ENCODE results near the gene UBE2D4.
"Not testable (repeated sequence)": the region's sequence is repeated elsewhere in the genome, so short reads cannot be mapped to it uniquely, and the experiment has no call there.

The UBE2D4 gene

DNA sequence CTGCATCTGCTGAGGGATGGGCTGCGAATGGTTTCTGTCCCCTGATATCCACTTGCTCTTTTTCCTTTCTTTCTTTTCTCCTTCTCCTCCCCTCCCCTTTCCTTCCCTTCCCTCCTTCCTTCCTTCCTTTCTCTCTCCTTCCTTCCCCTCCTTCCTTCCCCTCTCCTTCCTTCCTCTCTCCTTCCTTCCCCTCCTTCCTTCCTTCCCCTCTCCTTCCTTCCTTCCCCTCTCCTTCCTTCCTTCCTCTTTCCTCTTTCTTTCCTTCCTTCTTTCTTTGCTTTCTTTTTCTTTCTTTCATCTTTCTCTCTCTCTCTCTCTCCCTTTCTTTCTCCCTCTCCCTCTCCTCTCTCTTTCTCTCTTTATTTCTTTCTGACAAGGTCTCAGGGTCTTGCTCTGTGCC is 51.3 kb downstream of the UBE2D4 start:
- no peak for TF ChIP-seq ZNF274 (IDR thresholded peaks at IDR 0.05; ENCODE audit: low read depth, low read length)
- no peak overlapping the region for H3K4me3 ChIP-seq (ENCODE audit: low read length)

DNA sequence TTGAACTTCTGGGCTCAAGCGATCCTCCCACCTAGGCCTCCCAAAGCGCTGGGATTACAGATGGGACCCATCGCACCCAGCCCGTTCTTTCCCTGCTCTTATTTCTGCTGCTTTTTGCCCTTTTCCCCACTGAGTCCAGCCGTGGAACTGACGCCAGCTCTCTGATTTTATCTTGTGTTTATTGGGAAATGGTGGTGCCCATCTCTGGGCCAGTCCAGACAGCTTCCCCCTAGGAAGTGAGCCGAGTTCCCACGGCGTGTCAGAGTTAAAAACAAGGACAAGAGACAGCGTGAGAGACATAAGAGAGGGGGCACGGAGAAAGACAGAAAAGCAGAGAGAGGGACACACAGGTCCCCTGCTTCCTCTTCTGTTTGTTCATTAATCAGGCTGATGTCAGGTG is 51.9 kb downstream of the UBE2D4 start:
- not testable (repeated sequence) for H3K4me3 ChIP-seq (ENCODE audit: low read length)

- not testable (repeated sequence) for H3K4me3 ChIP-seq (ENCODE audit: low read length)
These were observed 56.6 kb downstream of the UBE2D4 start for GRCh38 chr7:43982848-43983247.

DNA sequence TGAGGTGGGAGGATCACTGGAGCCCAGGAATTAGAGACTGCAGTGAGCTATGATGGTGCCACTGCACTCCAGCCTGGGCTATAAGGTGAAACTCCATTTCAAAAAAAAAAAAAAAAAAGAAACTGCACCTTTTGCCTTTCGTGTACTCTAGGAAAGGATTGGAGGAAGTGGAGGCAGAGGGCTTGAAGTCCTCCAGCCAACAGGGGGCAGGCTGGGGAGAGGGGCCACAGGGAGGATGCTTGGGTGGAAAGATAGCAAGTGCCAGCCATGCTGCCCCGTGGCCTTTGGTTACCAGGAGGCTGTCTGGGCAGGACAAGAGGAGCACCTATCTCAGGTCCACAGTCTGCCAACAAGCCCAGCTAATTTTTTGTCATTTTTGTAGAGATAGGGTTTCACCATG is 57.5 kb downstream of the UBE2D4 start:
- not testable (repeated sequence) for H3K4me3 ChIP-seq (ENCODE audit: low read length)

GRCh38 chr7:43985904-43986864 is 59.9 kb downstream of the UBE2D4 start:
- H3K4me3 ChIP-seq (ENCODE audit: low read length) = not testable (repeated sequence)

DNA sequence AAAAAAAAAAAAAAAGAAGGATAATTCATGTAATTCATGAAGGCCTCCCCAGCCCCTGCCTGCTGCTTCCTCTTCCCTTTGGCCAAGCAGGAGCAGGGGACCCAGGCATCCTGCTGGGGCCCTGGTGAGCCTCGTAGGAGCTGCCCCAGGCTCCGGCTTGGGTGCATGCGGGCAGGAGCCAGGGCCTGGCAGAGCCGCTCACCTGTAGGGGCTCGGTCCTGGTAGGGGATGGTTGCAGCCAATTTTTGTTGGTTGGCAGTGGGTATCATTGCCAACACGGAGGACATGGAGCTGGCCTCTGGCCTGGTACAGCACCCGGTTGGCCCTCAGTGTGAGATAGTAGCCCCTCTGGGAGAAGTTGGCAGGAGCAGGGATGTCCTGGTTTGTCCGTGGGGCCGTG is 61.2 kb downstream of the UBE2D4 start:
- not testable (repeated sequence) for H3K4me3 ChIP-seq (ENCODE audit: low read length)

DNA sequence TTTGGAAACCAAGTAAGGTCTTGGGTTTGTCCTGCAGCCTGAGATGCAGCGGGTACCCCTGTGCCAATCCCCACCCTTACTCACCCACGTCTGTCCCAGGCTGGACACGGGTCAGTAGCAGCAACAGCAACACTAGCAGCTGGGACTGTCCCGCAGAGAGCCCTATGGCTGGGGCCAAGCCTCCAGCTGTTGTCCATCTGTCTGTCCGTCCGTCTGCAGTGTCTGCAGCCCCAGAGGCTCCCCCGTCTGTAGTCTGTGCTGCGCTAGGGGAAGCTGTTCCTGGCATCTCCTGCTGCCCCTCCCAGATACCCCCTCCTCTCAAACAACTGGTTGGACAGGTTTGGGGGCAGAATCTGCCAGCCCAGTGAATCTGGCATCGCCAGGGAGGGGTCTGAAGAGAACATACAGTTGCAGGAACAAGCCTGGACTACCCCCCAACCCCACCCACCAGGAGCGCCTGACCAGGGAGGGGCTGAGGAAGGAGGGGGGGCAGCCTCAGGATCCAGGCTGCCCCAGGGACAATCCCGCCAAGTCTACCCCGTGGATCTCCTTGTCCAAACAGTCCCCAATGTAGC is 63.9 kb downstream of the UBE2D4 start:
- H3K4me3 ChIP-seq (ENCODE audit: low read length) = not testable (repeated sequence)

- H3K4me3 ChIP-seq (ENCODE audit: low read length) = not testable (repeated sequence)
These were observed 64.6 kb downstream of the UBE2D4 start for GRCh38 chr7:43990829-43991228.

GRCh38 chr7:43992896-43993295 is 66.7 kb downstream of the UBE2D4 start:
- not testable (repeated sequence) for H3K4me3 ChIP-seq (ENCODE audit: low read length)

GRCh38 chr7:43994681-43995080 is 68.4 kb downstream of the UBE2D4 start:
- not testable (repeated sequence) for H3K4me3 ChIP-seq (ENCODE audit: low read length)

DNA sequence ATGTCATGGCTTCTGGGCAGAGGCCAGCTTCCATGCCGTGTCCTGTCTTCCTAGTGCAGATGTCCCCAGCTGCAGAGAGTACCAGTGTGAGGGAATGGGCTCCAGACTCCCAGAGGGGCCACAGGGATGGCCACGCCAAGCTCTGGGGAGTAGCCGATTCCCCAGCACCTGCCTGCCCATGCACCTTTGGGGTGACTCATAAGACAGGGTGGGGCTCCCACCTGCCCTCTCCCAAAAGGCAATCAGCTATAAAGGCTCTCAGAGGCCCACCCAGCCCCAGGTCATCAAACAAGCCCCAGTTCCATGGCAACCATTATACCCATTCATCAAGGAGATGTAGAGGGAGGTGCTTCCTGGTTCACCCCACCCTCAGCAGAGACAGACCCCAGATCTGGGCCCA is 71.3 kb downstream of the UBE2D4 start, which contains the start of gene SPDYE1:
SPDYE1 (plus strand) TSS at position 366 of the 400 bp plus-strand sequence. CDS start 2,053 bp downstream, outside the sequence.
- not testable (repeated sequence) for H3K4me3 ChIP-seq (ENCODE audit: low read length)
